ENCODE data around the gene SMG6. TPM values are rescaled to one million over a fixed set of nuclear protein-coding genes. Genes with fewer than 3 reads are reported as not detected.

Gene SMG6
- total RNA-seq, 2 experiments from 2014 or later: 39.3 to 39.7 TPM

DNA sequence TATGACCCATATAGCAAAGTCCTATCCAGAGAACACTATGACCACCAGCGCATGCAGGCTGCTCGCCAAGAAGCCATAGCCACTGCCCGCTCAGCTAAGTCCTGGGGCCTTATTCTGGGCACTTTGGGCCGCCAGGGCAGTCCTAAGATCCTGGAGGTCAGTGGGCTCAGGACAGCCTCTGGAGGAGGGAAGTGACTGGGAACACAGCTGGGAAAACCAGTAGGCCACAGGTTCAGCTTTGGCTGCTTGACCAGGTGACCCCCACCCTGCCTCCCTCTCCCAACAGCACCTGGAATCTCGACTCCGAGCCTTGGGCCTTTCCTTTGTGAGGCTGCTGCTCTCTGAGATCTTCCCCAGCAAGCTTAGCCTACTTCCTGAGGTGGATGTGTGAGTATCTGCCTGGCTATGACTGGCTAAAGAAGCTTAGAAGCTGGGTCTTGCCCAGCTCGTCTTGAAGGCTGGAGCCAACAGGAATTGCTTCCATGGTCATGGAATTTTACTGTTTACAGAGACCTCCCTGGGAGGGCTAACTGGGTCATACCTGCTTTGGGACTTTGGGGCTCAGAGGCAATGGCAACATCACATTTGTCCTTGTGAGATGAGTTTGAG is 263.3 kb downstream of the SMG6 start:
- H3K27me3 ChIP-seq (ENCODE audit: control insufficient read depth in 1 of 2, insufficient read depth in 2 of 2, low read length in 2 of 2): no peaks in the 10 kb centered on the region
- Mint-ChIP-seq H3K4me3 (peak overlapping the region; percentile 71), H3K27ac (peak overlapping the region; percentile 86), H3K4me1 (ENCODE audit: low read depth) (peaks cover 23% of the 10 kb centered on the region), H3K36me3 (ENCODE audit: low read depth) (peaks cover 55% of the 10 kb centered on the region), H3K27me3 (no peaks in the 10 kb centered on the region), H3K9me3 (no peaks in the 10 kb centered on the region)
- intact Hi-C loops (cut with DNase I, micrococcal nuclease): loop anchor here (2.0 to 10.0 kb wide), 9 partner anchors 16 to 476 kb away; partner anchors contain the start of genes MNT (in 1 of the 2), PITPNA (in 1 of the 2), PRPF8 (in 1 of the 2) and RTN4RL1 (in 1 of the 2)
- ATAC-seq (ENCODE audit: poor library complexity): no peak
- H3K9me3 ChIP-seq (ENCODE audit: control insufficient read depth in 1 of 2, insufficient read depth in 1 of 2, low read length in 2 of 2): no peaks in the 10 kb centered on the region
- peaks cover 57% of the 10 kb centered on the region for H3K36me3 ChIP-seq (ENCODE audit: insufficient read depth, low read length)
- no peak for DNase-seq
- CTCF ChIA-PET: interaction anchor here (1.1 to 1.6 kb wide), 2 partner anchors 15 to 204 kb away, joined by 3 to 4 read pairs; partner anchors contain the start of gene RTN4RL1
- TF ChIP-seq, protein P1, sequence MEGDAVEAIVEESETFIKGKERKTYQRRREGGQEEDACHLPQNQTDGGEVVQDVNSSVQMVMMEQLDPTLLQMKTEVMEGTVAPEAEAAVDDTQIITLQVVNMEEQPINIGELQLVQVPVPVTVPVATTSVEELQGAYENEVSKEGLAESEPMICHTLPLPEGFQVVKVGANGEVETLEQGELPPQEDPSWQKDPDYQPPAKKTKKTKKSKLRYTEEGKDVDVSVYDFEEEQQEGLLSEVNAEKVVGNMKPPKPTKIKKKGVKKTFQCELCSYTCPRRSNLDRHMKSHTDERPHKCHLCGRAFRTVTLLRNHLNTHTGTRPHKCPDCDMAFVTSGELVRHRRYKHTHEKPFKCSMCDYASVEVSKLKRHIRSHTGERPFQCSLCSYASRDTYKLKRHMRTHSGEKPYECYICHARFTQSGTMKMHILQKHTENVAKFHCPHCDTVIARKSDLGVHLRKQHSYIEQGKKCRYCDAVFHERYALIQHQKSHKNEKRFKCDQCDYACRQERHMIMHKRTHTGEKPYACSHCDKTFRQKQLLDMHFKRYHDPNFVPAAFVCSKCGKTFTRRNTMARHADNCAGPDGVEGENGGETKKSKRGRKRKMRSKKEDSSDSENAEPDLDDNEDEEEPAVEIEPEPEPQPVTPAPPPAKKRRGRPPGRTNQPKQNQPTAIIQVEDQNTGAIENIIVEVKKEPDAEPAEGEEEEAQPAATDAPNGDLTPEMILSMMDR (IDR thresholded peaks at IDR 0.05): no peak
- no peak overlapping the region for H3K4me3 ChIP-seq (ENCODE audit: low read length)
- H3K27ac ChIP-seq (ENCODE audit: low read depth in 1 of 2, low read length in 2 of 2): no peak overlapping the region
- POLR2A ChIA-PET: interaction anchor here (1.0 to 1.2 kb wide), 3 partner anchors 10 to 356 kb away, joined by 3 to 6 read pairs (median 3); partner anchors contain the start of gene DPH1
- peaks cover 29% of the 10 kb centered on the region for H3K4me1 ChIP-seq (ENCODE audit: insufficient read depth, low read length)

DNA sequence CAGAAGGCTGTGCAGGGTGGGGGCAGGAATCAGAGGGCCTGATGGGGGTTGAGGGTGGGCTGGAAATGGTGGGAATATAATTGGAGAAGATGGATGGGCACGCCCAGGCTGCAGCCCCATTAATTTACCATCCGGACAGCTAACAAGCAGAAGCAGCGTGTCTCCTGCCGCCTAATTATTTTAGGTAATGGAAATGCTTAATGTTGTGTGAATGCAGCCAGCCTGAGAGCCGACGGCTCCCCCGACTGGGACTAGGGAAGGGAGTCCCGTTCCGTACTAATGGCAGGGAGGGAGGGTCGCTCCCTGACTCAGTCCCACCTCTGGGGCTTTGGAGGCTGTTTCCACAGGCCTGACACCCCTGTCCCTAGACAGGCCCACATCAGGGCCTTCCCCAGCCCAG is 266.4 kb downstream of the SMG6 start:
- Histone ChIP-seq H3K36me3 (ENCODE audit: insufficient read depth, low read length) (peaks cover 47% of the 10 kb centered on the region), H3K9me3 (ENCODE audit: control insufficient read depth in 1 of 2, insufficient read depth in 1 of 2, low read length in 2 of 2) (no peaks in the 10 kb centered on the region), H3K4me3 (ENCODE audit: low read length) (no peak overlapping the region), H3K27ac (ENCODE audit: low read depth in 1 of 2, low read length in 2 of 2) (no peak overlapping the region), H3K27me3 (ENCODE audit: control insufficient read depth in 1 of 2, insufficient read depth in 2 of 2, low read length in 2 of 2) (no peaks in the 10 kb centered on the region), H3K4me1 (ENCODE audit: insufficient read depth, low read length) (peaks cover 18% of the 10 kb centered on the region)
- DNase-seq (no peak), ATAC-seq (ENCODE audit: poor library complexity) (no peak)
- POLR2A ChIA-PET: no interaction called here
- no peaks in the 10 kb centered on the region for H3K27me3 Mint-ChIP-seq
- H3K9me3 Mint-ChIP-seq: no peaks in the 10 kb centered on the region
- H3K4me1 Mint-ChIP-seq (ENCODE audit: low read depth): peaks cover 21% of the 10 kb centered on the region
- TF ChIP-seq, protein P1 (IDR thresholded peaks at IDR 0.05): no peak
- CTCF ChIA-PET: no interaction called here
- intact Hi-C loops (cut with DNase I, micrococcal nuclease): no loop called here
- H3K27ac Mint-ChIP-seq: no peak overlapping the region
- peaks cover 52% of the 10 kb centered on the region for H3K36me3 Mint-ChIP-seq (ENCODE audit: low read depth)
- no peak overlapping the region for H3K4me3 Mint-ChIP-seq

DNA sequence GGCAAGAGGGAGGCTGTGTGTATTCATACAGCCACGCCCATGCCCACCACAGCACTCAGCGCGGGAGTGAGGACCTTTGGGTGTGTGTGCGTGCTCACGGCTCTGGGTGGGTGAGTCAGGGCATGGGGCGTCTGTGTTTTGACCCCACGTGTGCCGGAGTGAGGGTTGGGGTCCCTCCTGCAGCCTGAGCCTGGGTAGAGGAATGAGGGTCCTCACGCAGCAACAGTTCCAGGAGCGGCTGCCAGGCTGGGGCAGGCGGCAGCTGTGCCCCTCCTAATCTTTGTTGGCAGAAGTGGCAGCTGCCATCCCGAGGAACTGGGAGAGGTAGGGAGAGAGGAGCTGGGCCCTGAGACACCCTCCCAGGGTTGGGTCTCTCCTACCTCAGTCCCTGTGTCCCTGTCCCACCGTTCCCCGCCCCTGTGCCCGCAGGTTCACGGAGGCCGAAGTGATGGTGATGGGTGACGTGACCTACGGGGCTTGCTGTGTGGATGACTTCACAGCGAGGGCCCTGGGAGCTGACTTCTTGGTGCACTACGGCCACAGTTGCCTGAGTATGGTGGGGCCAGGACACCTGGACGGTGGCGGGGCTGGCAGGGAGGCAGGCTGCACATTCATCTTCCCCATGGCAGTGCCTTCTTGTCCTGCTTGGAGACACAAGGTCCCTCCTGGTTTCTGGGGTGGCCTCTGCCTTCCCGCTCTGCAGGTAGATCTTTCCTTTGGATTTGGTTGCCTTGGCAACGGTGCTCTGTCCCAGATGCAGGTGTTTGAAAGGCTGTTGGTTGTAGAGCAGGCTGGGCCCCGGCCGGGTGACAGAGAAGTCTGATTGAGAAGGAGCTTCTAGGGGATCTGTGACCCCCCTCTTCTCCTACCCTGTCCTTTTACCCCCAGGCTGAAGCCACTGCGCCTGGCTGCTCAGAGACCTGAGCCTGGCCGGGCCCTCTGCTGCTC is 267.8 kb downstream of the SMG6 start:
- ATAC-seq (ENCODE audit: poor library complexity) (no peak), DNase-seq (no peak)
- peaks cover 20% of the 10 kb centered on the region for H3K4me1 Mint-ChIP-seq (ENCODE audit: low read depth)
- H3K27me3 Mint-ChIP-seq: no peaks in the 10 kb centered on the region
- no peaks in the 10 kb centered on the region for H3K9me3 ChIP-seq (ENCODE audit: control insufficient read depth in 1 of 2, insufficient read depth in 1 of 2, low read length in 2 of 2)
- no peak overlapping the region for H3K4me3 Mint-ChIP-seq
- TF ChIP-seq, protein P1 (IDR thresholded peaks at IDR 0.05): no peak
- no peaks in the 10 kb centered on the region for H3K27me3 ChIP-seq (ENCODE audit: control insufficient read depth in 1 of 2, insufficient read depth in 2 of 2, low read length in 2 of 2)
- H3K9me3 Mint-ChIP-seq: no peaks in the 10 kb centered on the region
- POLR2A ChIA-PET: no interaction called here
- H3K4me1 ChIP-seq (ENCODE audit: insufficient read depth, low read length): peaks cover 22% of the 10 kb centered on the region
- peaks cover 47% of the 10 kb centered on the region for H3K36me3 ChIP-seq (ENCODE audit: insufficient read depth, low read length)
- no peak overlapping the region for H3K4me3 ChIP-seq (ENCODE audit: low read length)
- CTCF ChIA-PET: no interaction called here
- intact Hi-C loops (cut with DNase I, micrococcal nuclease): no loop called here
- no peak overlapping the region for H3K27ac Mint-ChIP-seq
- H3K27ac ChIP-seq (ENCODE audit: low read depth in 1 of 2, low read length in 2 of 2): no peak overlapping the region
- H3K36me3 Mint-ChIP-seq (ENCODE audit: low read depth): peaks cover 48% of the 10 kb centered on the region

Measured in CD4-positive, alpha-beta T cell (primary cell).